GM21423 (cell line): ENCODE results near the gene TUBA8.

Experiments used
- ATAC-seq: cut with Tn5 transposase; IDR thresholded peaks from one replicate; pipeline ENCODE4 v1.9.1; 2021; ENCODE audit warnings: mild to moderate bottlenecking, moderate library complexity; ENCODE audit not compliant: unreplicated experiment

Gene TUBA8

DNA sequence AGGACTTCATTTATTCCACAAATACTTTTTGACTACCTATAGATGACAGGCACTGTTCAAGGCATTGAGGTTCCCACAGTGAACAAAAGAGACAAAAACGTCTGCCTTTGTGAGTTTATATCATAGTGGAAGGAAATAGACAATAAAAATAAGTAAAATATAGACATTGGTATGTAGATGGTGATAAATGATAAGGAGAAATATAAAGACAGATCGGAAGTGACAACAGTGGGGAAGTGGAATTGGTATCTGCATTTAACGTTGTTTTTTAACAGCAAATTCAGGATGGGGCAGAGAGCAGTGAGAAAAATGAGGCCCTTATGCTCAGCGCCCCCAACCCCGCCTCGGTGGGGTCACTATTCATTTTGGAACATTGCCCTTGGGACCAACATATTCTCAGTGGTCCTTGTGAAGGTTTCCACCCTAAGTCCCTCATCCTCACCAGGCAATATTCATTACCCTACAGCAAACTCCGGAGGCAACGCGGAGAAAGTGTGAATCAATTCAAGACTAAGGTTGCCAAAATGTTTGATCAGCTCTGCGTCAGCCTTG lies 33.4 kb upstream of the TUBA8 start:
- peak; percentile 4 for ATAC-seq

DNA sequence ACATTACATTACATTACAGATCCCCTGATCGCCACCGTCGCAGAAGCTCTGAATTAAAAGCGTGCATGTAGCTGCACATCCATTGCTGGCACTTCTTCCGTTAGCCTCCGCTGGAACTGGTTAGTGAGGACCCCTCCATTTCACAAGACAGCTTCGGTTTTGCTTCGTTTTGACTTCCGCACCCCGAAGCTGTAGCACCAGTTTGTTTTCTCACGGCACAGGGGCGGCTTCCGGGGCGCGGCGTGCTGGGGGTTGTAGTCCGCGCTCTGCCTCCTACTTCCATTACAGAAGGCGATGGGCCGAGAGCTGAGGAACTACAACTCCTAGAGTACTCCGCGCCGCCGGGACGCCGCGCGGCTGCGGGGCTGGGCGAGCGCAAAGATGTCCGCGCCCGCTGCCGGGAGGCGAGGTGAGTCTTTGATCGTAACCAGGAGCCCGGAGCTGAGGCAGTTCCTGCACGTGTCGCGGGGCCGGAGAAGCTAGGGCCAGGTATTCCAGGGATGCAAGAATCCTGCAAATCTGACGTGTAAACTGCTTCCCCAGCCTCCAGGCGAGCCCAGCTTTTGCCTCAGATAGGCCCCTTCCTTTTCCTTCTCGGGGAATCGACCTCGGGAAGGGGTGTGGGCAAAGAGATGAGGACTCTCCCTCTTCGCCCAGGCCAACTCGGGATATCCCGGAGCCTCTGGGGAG lies 32.8 kb upstream of the TUBA8 start, which contains the start of gene PEX26:
PEX26 (plus strand) TSS at position 352 of the 690 bp plus-strand sequence. CDS start 387 bp downstream, outside the sequence.
- ATAC-seq = peak; percentile 91

DNA sequence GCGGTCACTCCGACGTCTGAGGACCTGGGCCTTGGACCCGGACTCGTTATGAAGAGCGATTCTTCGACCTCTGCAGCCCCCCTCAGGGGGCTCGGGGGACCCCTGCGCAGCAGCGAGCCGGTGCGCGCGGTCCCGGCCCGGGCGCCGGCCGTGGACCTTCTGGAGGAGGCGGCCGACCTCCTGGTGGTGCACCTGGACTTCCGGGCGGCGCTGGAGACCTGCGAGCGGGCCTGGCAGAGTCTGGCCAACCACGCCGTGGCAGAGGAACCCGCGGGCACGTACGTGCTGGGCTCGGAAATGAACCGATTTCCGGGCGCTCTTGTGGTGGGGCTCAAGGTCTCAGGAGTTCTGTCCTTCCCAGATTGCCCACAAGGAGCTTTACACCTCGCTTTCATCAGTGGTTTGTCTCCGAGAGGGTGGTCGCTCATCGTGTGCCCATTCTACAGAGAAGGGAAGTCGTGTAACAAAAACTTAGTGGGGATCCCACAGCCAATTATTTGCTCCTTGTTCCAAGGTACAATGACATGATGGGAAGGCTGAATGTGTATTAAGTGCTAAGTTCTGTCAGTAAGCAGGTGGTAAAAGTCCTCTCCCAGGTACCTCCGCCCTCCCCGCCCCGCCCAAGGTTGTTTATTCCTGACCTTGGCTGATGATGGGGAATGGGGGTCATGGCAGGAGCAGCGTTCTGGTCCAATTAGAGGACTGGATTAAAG lies 32.1 kb upstream of the TUBA8 start:
- peak; percentile 33 for ATAC-seq

DNA sequence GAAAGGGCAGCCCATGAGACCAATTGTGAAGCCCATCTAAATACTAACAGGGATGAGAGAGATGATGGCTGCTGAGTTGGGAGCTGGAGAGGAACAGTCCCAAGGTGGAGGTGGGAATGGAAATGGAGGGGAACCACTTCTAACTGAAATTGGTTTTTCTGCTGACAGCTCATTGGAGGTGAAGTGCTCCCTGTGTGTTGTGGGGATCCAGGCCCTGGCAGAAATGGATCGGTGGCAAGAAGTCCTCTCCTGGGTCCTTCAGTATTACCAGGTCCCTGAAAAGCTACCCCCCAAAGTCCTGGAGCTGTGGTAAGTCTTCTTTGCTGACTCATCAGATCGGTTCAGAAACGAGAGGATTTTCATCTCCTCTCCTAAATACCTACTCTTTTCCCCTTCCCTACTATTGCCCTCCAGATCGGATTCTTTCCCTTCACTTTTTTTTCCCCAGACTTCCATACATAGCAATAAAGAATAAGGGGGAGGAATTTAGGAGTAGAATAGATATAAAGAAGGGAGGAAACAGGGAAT lies 30.8 kb upstream of the TUBA8 start:
- ATAC-seq = no peak

DNA sequence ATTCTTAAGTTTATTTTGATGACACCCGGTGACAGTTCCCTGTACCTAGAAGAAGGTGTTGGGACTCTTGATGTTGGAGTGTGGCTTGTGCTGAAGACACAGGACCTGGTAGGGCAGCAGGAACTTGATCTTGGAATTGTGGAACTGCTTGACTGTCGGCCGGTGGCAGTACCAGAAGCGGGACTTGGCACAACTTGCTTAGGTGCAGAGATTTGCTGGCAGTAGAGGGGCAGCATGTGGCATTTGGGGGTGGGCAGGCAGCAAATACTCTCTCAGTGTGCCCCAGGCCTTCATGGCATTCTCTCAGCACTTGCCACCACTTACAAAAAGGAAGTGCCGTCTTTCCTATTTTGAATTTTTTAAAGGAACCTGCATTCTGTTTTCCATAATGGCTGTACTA lies 29.2 kb upstream of the TUBA8 start:
- ATAC-seq = no peak

DNA sequence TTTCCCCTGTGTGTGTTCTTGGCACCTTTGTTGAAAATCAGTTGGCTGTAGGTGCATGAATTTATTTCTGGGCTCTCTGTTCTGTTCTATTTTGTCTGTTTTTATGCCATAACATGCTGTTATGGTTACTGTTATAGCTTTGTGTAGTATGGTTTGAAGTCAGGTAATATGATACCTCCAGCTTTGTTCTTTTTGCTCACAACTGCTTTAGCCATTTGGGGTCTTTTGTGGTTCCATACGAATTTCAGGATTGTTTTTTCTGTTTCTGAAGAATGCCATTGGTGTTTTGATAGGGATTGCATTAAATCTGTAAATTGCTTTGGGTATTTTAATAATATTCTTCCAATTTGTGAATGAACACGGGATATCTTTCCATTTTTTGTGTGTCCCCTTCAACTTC lies 28.1 kb upstream of the TUBA8 start:
- ATAC-seq = no peak

DNA sequence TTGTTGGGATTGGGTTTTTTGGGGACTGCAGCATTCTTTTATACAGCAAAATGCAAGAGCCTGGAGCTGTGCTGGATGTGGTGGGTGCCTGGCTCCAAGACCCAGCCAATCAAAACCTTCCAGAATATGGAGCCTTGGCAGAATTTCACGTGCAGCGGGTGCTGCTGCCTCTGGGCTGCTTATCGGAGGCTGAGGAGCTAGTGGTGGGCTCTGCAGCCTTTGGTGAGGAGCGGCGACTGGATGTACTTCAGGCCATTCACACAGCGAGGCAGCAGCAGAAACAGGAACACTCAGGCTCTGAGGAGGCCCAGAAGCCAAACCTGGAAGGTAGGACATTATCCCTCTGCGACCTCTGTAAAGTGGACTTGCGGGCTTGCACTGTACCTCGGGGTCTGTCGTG lies 27.2 kb upstream of the TUBA8 start:
- no peak for ATAC-seq

DNA sequence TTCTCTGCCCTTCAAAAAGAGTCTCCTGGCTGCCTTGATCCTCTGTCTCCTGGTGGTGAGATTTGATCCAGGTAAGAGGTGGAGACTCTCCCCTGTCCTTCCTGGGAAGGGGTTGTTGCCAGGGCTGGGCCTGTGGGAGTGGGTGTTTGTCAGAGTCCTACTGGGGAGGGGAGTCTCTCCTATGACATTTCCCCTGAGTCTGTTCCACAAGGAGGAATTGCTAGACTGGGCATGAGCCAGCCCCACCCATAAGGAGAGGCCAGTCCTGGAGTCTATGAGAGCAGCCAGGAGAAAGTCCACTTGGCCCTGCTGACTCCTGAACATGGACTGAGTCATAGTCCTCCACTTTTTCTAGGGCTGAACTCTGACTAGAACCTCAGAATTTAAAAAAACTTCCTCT lies 25.4 kb upstream of the TUBA8 start:
- no peak for ATAC-seq

DNA sequence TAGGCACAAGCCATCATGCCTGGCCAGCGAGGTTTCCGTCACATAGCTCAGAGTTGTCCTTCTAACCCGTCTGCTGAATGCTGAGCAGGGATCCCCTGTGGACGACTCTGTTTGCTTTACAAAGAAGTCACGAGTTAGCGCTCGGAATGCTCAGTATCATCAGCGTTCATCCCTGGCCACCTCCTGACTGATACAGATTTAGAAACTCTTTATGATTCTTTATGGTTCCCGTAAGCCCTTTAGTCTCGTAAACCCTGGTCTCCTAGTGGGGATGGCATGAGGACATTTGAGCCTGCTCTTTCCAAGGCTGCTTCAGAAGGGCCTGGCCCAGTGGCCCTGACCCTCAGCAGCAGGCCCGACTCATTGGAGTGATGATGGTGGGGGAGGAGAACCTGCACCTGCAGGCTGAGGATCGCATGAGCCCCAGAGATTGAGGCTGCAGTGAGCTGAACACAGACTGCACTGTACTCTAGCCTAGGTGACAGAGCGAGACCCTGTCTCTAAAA lies 23.2 kb upstream of the TUBA8 start:
- no peak for ATAC-seq

DNA sequence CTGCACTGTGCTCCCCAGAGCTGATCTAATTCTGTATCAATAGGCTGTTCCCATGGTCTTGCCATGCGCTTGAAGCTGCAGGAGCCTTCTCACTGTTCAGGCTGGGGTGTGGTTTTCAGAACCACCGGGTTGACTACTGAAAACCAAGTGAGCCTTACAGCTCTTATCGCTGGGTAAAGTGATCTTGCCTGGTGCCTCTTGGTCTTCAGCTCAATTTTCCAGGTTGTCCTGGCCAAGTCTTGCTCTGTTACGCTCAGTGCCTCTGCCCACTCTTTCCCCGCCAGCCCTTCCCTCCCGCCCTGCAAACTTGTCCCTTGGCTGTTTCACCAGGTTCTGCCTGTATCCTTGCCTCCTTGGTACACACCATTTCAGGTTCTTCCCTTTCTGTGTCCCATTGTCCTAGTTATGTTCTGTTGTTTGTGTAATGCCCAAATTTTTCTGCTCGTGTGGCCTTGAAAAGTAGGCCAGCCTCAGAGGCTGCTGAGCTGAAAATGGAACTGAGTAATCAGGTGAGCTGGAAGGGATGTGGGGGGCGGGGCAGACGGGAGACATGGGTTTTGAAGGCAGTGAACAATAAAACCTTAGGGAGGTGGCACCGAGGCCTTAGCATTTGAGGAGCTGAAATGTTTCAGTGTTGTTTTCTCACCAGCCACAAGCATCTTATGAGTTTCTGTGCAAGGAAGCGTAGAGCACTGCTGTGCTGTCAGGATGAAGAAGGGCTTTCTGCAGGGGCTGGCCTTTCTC lies 21.6 kb upstream of the TUBA8 start:
- ATAC-seq = no peak

DNA sequence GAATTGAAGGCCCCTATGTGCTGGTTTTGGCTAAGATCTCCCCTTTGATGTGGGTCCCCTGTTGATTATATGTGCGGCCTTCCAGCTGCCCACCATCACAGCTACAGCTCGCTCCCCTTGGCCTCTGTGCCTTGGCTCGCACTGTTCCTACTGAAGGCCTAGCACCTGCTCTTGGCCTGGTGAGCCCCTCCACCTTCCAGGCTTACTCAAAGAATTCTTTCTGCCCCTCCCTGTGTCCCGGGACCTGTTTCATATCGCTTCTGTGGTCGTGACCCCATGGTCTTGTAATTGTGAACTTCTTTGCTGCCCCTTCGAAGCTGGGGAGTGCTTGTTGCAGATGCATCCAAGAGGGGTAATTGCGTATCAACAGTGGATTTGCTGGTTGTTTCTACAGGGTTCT lies 20.3 kb upstream of the TUBA8 start:
- no peak for ATAC-seq

DNA sequence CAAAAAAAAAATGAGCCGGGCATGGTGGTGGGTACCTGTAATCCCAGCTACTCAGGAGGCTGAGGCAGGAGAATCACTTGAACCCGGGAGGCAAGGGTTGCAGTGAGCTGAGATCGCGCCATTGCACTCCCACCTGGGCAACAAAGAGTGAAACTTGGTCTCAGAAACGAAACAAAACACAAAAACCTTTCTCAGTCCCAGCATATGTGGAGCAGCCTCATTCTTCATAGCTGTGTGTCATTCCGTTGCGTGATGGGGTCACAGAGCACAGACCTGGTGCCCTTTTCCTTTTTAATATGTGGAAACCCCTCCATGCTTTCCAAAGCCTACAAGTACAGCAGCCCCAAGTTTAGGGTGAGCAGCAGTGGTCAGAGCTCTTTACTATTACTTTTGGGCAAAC lies 19.1 kb upstream of the TUBA8 start:
- no peak for ATAC-seq

DNA sequence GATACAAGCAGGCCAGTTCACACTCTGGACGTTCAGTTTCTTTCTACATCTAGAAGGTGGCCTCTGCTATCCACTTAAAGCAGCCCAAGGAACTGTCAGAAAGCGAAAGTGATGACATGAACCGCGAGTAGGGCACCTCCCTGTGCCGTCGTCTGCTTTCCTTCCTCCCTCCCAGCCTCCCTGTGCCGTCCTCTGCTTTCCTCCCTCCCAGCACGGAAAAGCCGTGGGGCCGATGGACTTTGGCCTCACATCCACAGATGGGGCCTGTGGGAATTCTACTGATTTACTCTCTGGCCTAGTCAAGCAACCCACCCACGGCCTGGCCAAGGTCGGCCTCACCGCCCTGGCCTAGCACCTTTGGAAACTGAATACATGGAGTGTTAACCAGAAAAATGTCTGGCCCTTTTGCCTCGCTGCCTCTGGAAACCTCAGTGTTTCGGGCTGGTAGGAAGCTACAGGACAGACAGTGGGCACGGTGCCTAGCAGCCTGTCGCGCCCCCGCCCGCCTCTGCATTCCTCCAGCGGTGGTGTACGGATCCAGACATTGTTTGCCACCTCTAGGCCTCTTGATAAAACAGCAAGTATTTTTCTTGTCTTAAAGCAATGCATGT lies 18.6 kb upstream of the TUBA8 start:
- no peak for ATAC-seq

DNA sequence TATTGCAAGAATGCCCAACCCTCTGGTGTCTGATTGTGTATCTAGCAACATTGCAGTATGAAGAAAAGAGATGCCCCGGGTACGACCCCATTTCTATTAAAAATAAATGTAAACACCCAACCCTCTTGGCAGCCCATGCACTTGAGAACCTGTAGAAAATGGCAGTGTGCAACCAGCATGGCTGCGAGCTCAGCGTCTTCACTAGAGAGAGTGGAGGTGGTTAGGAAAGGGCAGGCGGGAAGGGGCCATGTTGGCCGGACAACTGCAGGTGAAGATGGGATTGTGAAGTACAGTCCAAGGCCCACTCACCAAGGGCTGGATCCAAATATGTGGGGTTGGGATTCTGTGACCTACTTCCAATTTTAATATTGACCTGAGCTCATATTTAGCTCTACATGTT lies 16.9 kb upstream of the TUBA8 start:
- no peak for ATAC-seq

DNA sequence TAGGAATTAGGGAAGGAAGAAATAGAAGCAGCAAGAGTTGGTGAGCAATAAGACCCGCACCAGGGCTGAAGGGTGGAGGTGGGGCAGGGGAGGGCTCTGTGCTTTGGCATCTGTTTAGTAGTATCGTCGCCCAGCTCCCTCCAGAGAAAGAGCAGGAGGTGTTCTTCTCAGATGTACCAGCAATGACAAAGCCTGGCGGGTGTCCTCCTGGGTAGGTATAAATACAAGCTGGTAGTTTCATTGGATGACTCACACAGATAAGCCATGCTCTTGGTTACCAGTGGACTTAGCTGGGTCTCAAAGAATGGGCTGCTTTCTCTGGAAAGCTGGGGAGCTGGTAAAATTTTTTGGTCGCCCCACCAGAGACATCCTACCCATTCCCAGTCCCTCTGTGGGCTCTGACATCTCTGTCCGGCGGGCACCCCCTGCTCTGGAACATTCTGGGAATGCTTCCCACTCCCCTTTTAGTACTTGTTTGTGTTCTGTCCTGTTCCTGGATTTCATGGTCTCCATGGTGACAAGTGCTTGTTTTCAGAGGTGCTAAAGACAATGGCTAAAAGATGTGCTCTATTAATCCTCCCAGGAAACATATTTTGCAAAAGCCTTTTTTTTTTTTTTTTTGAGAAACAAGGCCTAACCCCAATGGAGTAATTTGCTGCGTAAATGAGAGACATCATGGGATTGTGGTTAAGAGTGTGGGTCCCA lies 15.4 kb upstream of the TUBA8 start:
- no peak for ATAC-seq

DNA sequence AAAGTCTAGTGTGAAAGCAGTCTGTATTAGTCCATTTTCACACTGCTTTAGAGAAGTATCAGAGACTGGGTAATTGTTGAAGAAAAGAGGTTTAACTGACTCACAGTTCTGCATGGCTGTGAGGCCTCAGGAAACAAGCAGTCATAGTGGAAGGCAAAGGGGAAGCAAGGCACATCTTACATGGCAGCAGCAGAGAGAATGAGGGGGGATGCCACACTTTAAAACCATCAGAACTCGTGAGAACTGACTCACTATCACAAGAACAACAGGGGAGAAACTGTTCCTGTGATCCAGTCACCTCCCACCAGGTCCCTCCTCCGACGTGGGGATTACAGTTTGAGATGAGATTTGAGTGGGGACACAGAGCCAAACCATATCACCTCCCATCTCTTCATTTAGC lies 13.8 kb upstream of the TUBA8 start:
- ATAC-seq = no peak

DNA sequence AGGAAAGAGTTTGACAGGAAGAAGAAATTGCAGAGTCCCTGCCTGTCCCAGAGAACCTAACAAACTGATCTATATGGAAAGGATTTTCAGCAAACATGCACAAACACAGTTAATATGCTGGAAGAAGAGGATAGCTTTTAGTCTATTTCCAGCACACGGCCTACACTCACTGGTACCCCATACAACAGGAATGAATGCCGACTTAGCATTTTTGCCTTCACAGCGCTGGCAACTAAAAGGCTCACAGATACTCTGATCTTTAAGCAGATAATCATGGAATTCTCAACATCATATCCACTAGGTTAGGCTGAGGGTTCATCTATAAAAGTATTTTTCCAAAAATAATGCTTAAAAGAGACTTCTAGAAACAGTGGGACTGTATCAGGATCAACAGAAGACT lies 9.8 kb upstream of the TUBA8 start:
- no peak for ATAC-seq

DNA sequence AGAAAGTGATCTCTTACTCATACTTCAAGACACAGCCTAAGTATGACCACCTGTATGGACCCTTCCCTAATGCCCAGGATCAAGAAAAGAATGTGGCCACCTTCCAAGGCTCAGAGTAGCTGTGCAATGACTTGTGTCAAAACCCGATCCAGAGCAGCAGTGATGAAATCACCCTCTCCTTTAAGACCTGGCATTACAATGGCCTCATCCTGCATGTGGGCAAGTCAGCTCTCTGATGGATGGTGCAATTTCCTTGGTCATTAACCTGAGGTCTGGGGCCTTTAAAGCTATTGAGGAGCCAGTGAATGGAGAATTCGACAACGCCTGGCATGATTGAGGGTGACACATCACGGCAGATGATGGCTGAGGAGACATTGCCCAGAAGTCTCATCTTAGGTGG lies 9.1 kb upstream of the TUBA8 start:
- no peak for ATAC-seq

DNA sequence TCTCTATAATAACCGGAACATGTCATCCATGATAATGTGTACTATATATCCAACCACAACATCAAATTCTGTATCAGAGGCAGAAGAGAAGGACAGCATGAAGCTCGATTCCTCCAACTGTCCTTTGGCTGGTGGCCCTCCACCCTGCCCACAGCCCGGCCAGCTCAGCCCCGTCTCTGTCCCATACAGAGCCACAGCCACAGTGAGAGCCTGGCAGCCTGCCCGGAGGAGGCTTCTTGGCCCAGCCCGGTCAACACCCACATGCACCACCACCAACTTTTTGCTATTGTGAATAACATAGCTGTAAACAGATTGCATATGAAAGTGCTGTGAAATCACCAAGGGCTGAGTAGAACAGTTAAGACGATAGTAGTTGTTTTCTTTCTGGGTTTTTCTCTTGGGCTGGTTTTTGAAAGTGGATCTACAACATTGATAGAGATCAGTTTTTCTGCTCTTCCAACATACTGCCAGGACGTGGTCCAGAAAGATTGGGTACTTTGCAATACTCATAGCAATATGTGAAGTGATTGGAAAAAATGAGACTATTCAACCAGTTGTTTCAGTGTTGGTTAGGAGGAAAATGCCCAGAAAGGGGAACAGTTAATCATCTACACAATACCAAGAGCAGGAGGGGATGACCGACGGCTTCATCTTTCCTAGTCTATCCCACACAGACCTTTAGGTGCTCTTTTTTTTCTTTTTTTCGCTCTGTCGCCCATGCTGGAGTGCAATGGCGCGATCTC lies 6.9 kb upstream of the TUBA8 start:
- peak; percentile 42 for ATAC-seq
